B cell (primary cell): ENCODE data around the gene CLDN7.

Source experiments
- CTCF ChIP-seq: fragments of 200-600 bp; IDR thresholded peaks from one replicate; pipeline ENCODE4 v1.8.0; 2022; ENCODE audit warnings: antibody characterized with exemption, mild to moderate bottlenecking
- EZH2 ChIP-seq: IDR thresholded peaks from 2 replicates; pipeline ENCODE4 v1.6.1; 2012; ENCODE audit warnings: borderline replicate concordance, low read depth, mild to moderate bottlenecking, moderate library complexity, low read length; ENCODE audit not compliant: insufficient read depth, poor library complexity, severe bottlenecking

- no peak for TF ChIP-seq EZH2
- TF ChIP-seq CTCF: no peak
Observed at GRCh38 chr17:7292194-7292593, 29.9 kb upstream of the CLDN7 start.
